GM18873 (cell line): ENCODE measurements around the gene FLT3LG.

ENCODE experiments used
- ATAC-seq: cut with Tn5 transposase; IDR thresholded peaks from one replicate; pipeline ENCODE4 v1.9.1; 2021; ENCODE audit warnings: mild to moderate bottlenecking, moderate library complexity, moderate number of reproducible peaks; ENCODE audit not compliant: unreplicated experiment, low FRiP score

Gene FLT3LG

GRCh38 chr19:49473868-49474541 lies at the start of gene FLT3LG:
Gene FLT3LG (plus strand): TSS chr19:49474215. CDS start chr19:49474640, 425 bp downstream.
- no peak for ATAC-seq

GRCh38 chr19:49425178-49425577 lies 48.8 kb upstream of the FLT3LG start, which contains the start of gene GFY:
Gene GFY (plus strand): TSS chr19:49425388. CDS start chr19:49426431, 1,043 bp downstream.
- no peak for ATAC-seq

GRCh38 chr19:49425922-49426592 lies 48.0 kb upstream of the FLT3LG start:
- ATAC-seq, result no peak

- ATAC-seq, result no peak
These were observed 46.7 kb upstream of the FLT3LG start for GRCh38 chr19:49427339-49427738.

- no peak for ATAC-seq
These were observed 46.0 kb upstream of the FLT3LG start for GRCh38 chr19:49427855-49428546.

GRCh38 chr19:49428547-49429451 lies 45.2 kb upstream of the FLT3LG start:
- no peak for ATAC-seq

- no peak for ATAC-seq
These were observed 43.8 kb upstream of the FLT3LG start for GRCh38 chr19:49430172-49430677.

- ATAC-seq, result no peak
These were observed 43.2 kb upstream of the FLT3LG start for GRCh38 chr19:49430678-49431329.

GRCh38 chr19:49431330-49431749 lies 42.7 kb upstream of the FLT3LG start:
- no peak for ATAC-seq

- no peak for ATAC-seq
These were observed 41.6 kb upstream of the FLT3LG start for GRCh38 chr19:49432141-49433073.

- ATAC-seq, result no peak
These were observed 40.6 kb upstream of the FLT3LG start for GRCh38 chr19:49433240-49433901.

- ATAC-seq, result no peak
These were observed 39.0 kb upstream of the FLT3LG start for GRCh38 chr19:49434907-49435583.

- ATAC-seq, result no peak
These were observed 38.3 kb upstream of the FLT3LG start for GRCh38 chr19:49435670-49436069.

- ATAC-seq, result no peak
These were observed 37.5 kb upstream of the FLT3LG start for GRCh38 chr19:49436381-49437017.

GRCh38 chr19:49437231-49437630 lies 36.8 kb upstream of the FLT3LG start:
- ATAC-seq, result no peak

- ATAC-seq, result no peak
These were observed 35.8 kb upstream of the FLT3LG start for GRCh38 chr19:49438261-49438660.

- ATAC-seq, result no peak
These were observed 34.2 kb upstream of the FLT3LG start for GRCh38 chr19:49439836-49440235.
